RWPE2 (cell line): ENCODE results near the gene RBP2.

ENCODE experiments used
- ATAC-seq: fragments of 200-7000 bp; cut with Tn5 transposase; 3 replicates; pipeline ENCODE4 v1.9.1; 2021; ENCODE audit warnings: low read depth
- DNase-seq: peaks from one replicate; pipeline ENCODE4 v3.0.0-alpha.2; 2020; ENCODE audit warnings: low spot score
- H3K27ac ChIP-seq: fragments of 450-650 bp; 2 replicates; pipeline ENCODE4 v1.5.1; 2017; ENCODE audit warnings: mild to moderate bottlenecking; ENCODE audit not compliant: poor library complexity, severe bottlenecking
- H3K27me3 ChIP-seq: fragments of 250-450 bp; sonication (Bioruptor Pico); 2 replicates; pipeline ENCODE4 v1.5.1; 2021; ENCODE audit warnings: mild to moderate bottlenecking, moderate library complexity; ENCODE audit not compliant: insufficient read depth, poor library complexity, severe bottlenecking
- H3K36me3 ChIP-seq: fragments of 250-450 bp; sonication (Bioruptor Pico); 2 replicates; pipeline ENCODE4 v1.5.1; 2020; ENCODE audit warnings: low read depth, mild to moderate bottlenecking, moderate library complexity
- H3K4me1 ChIP-seq: fragments of 250-450 bp; sonication (Bioruptor Pico); 2 replicates; pipeline ENCODE4 v1.5.1; 2021; ENCODE audit warnings: mild to moderate bottlenecking, moderate library complexity; ENCODE audit not compliant: insufficient read depth, poor library complexity, severe bottlenecking
- H3K4me3 ChIP-seq: fragments of 250-450 bp; sonication (Bioruptor Pico); 2 replicates; pipeline ENCODE4 v1.5.1; 2021; ENCODE audit warnings: mild to moderate bottlenecking, moderate library complexity; ENCODE audit not compliant: severe bottlenecking
- H3K9me3 ChIP-seq: fragments of 250-450 bp; sonication (Bioruptor Pico); 2 replicates; pipeline ENCODE4 v1.5.1; 2021; ENCODE audit warnings: mild to moderate bottlenecking, moderate library complexity; ENCODE audit not compliant: severe bottlenecking
- CTCF ChIP-seq: fragments of 450-650 bp; IDR thresholded peaks from one replicate; pipeline ENCODE4 v1.5.1; 2017; ENCODE audit warnings: mild to moderate bottlenecking, moderate library complexity; ENCODE audit not compliant: poor library complexity, severe bottlenecking

The RBP2 gene

GRCh38 chr3:139449566-139449965, 26.8 kb downstream of the RBP2 start:
- DNase-seq (no peak), ATAC-seq (no peak)
- Histone ChIP-seq H3K4me3 (no peak overlapping the region), H3K27me3 (no peaks in the 10 kb centered on the region), H3K4me1 (no peaks in the 10 kb centered on the region), H3K9me3 (no peaks in the 10 kb centered on the region), H3K36me3 (no peaks in the 10 kb centered on the region), H3K27ac (no peak overlapping the region)
- no peak for TF ChIP-seq CTCF

- no peaks in the 10 kb centered on the region for H3K27me3 ChIP-seq
- H3K4me3 ChIP-seq, result no peak overlapping the region
- no peak for DNase-seq
- H3K36me3 ChIP-seq, result no peaks in the 10 kb centered on the region
- TF ChIP-seq CTCF, result no peak
- ATAC-seq, result no peak
- H3K9me3 ChIP-seq, result no peaks in the 10 kb centered on the region
- H3K4me1 ChIP-seq, result no peaks in the 10 kb centered on the region
- H3K27ac ChIP-seq, result no peak overlapping the region
Measured at GRCh38 chr3:139448104-139448503, 28.2 kb downstream of the RBP2 start.

- no peak for ATAC-seq
- no peaks in the 10 kb centered on the region for H3K9me3 ChIP-seq
- H3K27ac ChIP-seq, result no peak overlapping the region
- H3K4me3 ChIP-seq, result no peak overlapping the region
- DNase-seq, result no peak
- H3K36me3 ChIP-seq, result no peaks in the 10 kb centered on the region
- no peaks in the 10 kb centered on the region for H3K4me1 ChIP-seq
- H3K27me3 ChIP-seq, result no peaks in the 10 kb centered on the region
- TF ChIP-seq CTCF, result no peak
Measured at GRCh38 chr3:139447486-139447885, 28.8 kb downstream of the RBP2 start.

- ATAC-seq (no peak), DNase-seq (no peak)
- no peaks in the 10 kb centered on the region for H3K4me1 ChIP-seq
- TF ChIP-seq CTCF, result no peak
- no peaks in the 10 kb centered on the region for H3K36me3 ChIP-seq
- no peak overlapping the region for H3K4me3 ChIP-seq
- no peak overlapping the region for H3K27ac ChIP-seq
- no peaks in the 10 kb centered on the region for H3K9me3 ChIP-seq
- H3K27me3 ChIP-seq, result no peaks in the 10 kb centered on the region
Measured at GRCh38 chr3:139444446-139444845, 31.9 kb downstream of the RBP2 start.

GRCh38 chr3:139443186-139443585, 33.1 kb downstream of the RBP2 start:
- no peaks in the 10 kb centered on the region for H3K27me3 ChIP-seq

More at GRCh38 chr3:139443186-139443585, 33.1 kb downstream of the RBP2 start:
- Histone ChIP-seq H3K36me3 (no peaks in the 10 kb centered on the region), H3K27ac (no peak overlapping the region), H3K9me3 (no peaks in the 10 kb centered on the region), H3K4me3 (no peak overlapping the region), H3K4me1 (no peaks in the 10 kb centered on the region)
- ATAC-seq (no peak), DNase-seq (no peak)
- TF ChIP-seq CTCF, result no peak
